ENCODE results near the gene APCDD1L.

The APCDD1L gene

DNA sequence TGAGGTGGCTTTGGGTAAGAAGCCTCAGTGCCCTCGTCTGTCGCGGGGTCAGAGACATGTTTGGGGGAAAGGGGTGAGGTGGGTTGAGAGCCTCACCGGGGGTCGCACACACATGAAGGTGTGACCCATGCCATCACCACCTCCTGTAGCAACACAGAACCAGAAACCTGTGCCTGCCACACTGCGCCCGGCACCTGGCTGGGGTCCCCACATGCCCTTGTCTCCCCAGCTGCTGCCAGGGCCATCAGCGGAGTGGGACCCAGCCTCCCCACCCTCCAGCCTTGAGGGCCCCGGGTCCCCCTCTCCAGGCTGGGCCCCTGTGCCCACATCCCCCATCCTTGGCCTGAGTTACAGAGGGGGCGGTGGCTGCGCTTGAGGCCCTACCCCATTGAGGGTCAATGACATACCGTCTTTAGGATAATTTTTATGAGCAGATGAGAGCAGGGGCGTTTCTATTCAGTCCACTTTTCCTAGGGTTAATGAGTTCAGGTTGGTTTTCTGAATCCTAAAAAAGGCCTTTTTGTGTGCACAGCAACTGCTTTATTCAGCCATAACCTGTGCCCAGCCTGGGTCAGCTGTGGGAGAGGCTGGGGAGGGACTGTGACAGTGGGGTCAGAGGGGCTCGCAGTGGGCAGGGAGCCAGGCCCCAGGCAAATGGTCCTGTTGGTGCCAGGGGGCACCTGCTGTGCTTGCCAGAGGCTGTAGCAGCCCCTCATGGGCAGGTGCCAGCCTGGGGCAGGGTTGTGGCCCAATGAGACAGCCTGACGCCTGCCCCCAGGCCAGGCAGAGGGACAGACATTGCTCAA, 19.4 kb downstream of the APCDD1L start:
- H3K4me3 ChIP-seq (ENCODE audit: low read length): no peak overlapping the region
- no peak for TF ChIP-seq ZNF274 (IDR thresholded peaks at IDR 0.05; ENCODE audit: low read depth, low read length)

DNA sequence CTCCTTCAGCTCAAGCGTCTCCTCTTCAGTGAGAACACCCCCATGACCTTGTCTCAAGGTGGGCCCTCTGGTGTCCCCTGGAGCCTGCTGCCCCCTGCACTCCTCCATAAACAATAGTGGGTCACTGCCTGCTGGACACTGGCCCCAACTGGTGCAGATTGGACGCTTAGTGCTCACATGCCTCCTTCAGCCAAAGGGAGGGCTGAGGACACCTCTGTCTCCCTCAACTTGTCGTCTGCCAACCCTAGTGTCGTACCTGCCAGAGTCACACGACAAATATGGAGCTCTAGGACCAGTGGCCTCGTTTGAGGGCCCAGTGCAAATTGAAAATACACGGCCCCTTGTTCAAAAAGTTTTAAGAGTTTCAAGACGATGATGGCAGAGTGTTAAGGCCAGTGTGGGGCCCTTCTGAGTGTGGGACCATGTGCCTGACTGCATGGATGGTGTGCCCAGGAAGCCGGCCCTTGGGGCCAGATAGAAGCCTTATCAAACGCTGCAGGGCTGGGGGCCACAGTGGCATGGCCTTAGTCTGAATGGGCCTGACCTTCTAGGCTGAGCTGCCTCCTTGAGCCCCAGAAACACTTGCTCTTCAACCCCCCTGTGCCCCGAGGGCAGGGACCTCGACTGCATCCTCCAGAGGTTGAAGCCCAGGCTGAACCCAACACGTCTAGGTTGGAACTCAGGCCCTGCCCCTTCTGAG, 20.1 kb downstream of the APCDD1L start:
- TF ChIP-seq ZNF274 (IDR thresholded peaks at IDR 0.05; ENCODE audit: low read depth, low read length): no peak

DNA sequence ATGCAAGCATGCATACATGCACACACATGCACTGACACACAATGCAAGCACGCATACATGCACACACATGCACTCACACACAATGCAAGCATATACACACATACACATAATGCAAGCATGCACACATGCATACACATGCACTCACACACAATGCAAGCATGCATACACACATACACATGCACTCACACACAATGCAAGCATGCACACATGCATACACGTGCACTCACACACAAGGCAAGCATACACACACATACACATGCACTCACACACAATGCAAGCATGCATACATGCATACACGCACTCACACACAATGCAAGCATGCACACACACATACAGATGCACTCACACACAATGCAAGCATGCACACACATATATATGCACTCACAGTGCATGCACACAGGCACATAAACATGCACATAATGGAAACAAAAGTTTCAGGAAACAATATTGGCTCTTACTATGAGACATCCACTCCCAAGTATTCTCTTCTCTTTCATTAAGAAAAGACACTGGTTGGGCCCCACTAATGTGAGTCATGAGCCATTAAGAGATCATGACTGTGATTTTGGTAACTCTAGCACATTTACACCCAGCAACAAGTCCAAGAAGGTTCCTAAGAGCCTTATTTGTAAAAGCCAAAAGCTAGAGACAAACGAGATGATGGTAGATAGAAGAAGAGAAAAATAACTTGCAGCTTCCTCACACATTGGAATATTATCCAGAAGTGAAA, 22.2 kb downstream of the APCDD1L start:
- no peak for TF ChIP-seq ZNF274 (IDR thresholded peaks at IDR 0.05; ENCODE audit: low read depth, low read length)
- H3K4me3 ChIP-seq (ENCODE audit: low read length): no peak overlapping the region

More for the DNA sequence above, 20.1 kb downstream of the APCDD1L start:
- no peak overlapping the region for H3K4me3 ChIP-seq (ENCODE audit: low read length)

DNA sequence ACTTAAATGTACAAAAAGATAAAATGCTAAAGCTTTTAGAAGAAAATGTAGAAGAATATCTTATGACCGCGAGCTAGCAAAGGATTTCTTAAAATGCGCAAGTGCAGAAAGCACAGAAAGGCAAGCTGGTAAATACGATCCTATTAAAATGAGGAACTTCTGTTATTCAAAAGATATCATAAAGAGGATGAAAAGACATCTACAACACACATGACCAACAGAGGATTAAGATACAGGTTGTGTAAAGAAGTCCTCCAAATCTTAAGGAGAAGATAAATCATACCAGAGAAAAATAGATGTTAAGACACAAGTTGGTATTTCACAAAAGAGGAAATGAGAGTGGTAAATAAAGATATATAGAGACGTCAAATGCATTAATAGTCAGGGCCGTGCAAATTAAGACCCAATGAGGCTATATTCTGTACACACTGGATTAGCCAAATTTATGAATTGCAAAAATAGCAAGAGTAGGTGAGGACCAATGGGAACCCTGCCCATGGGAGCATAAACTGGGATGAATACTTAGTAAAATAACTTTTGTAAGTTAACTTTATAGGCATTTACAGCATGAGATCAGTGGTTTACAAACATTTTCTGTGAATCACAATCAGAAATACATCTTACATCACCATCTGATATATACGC, 23.0 kb downstream of the APCDD1L start:
- no peak for TF ChIP-seq ZNF274 (IDR thresholded peaks at IDR 0.05; ENCODE audit: low read depth, low read length)
- no peak overlapping the region for H3K4me3 ChIP-seq (ENCODE audit: low read length)

DNA sequence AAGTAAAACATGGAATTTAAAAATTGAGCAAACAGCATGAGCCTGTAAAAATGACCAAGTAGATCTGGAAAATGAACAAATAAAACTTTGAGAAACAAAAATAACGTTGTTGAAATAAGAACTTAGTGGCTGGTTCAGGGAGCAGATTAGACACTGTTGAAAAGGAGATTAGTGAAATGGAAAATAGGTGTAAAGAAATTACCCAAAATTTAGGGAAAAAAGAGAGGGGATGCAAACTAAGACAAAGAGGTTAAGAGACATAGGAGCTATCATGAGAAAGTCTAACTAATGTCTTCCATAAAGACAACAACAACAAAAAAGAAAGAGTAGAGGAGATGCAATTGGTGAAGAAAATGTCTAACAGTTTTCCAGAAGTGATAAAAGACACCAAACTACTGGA, 29.0 kb downstream of the APCDD1L start:
- no peak overlapping the region for H3K4me3 ChIP-seq (ENCODE audit: low read length)

DNA sequence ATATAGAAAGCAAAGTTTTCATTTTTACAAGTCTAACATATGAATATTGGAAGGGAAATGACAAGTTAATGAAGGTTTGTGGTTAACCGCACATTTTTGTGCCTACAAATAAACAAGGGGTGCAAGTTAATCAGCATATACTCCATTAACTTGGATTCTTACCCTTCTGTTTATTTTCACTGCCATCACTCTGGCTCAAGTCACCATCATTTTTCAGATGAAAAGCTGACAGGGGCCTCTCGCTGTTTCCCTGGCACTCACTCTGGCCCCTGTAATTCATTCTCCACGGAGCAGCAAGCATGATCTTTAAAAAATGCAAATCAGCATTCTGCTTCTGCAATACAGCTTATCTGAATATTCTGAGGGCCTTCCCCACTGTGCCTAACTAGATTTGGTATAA, 29.8 kb downstream of the APCDD1L start:
- TF ChIP-seq ZNF274 (IDR thresholded peaks at IDR 0.05; ENCODE audit: low read depth, low read length): no peak
- H3K4me3 ChIP-seq (ENCODE audit: low read length): no peak overlapping the region

More for the DNA sequence above, 29.0 kb downstream of the APCDD1L start:
- no peak for TF ChIP-seq ZNF274 (IDR thresholded peaks at IDR 0.05; ENCODE audit: low read depth, low read length)

DNA sequence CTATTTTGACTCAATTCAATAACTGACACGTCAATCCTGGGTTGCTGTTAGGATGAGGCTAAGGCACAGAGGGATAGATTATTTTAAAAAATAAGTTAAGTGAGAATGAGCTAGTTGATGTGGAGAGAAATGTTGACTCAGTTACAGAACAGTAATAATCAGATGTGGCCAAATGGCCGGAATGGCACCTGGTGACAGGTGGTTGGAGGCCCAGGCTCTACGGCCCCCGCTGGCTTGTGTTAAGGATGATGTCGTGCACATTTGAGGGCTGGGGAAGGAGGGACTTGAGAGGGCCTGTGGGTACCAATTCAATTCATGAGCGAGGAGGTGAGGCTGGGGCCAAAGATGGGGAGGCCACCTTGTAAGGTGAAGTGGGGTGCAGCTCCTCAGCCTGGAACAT, 31.7 kb downstream of the APCDD1L start:
- TF ChIP-seq ZNF274 (IDR thresholded peaks at IDR 0.05; ENCODE audit: low read depth, low read length): no peak
- no peak overlapping the region for H3K4me3 ChIP-seq (ENCODE audit: low read length)

DNA sequence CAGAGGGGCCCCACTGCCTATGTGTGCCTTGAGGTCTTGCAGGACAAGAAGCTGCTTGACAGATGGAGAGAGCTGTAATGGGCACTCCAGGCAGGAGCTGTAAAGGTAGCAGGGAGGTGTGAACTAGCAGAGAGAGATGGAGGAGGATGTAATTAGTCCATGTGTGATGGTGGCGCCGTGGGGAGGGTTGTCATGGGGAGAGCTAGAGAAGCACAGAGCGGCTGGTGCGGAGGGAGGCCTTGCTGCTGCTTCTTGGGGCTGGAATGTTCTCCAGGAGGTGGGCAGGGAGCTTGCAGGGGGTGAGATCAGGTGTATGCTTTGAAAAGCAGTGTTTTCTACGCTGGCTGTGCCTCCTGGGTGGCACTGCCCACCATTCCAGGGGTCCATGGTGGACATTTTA, 32.1 kb downstream of the APCDD1L start:
- no peak overlapping the region for H3K4me3 ChIP-seq (ENCODE audit: low read length)

DNA sequence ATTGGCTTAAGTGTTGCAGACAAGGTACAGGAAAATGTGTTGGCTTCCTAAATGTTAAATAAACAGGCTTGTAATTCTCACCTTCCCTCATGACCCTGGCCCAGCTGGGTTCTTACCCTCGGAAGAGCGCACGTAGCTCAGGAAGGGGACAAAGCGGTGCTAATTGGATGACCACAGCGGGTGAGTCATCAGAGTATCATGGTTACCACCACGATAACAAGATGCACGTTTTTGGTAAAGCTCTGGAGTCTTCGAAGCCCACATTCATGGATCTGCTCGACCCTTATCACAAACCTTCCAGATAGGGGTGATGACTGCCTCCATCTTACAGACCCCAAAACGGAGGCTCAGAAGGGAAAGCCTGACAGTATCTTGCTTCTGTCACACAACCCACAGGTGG, 32.8 kb downstream of the APCDD1L start:
- H3K4me3 ChIP-seq (ENCODE audit: low read length): no peak overlapping the region
- no peak for TF ChIP-seq ZNF274 (IDR thresholded peaks at IDR 0.05; ENCODE audit: low read depth, low read length)

More for the DNA sequence above, 32.1 kb downstream of the APCDD1L start:
- TF ChIP-seq ZNF274 (IDR thresholded peaks at IDR 0.05; ENCODE audit: low read depth, low read length): no peak

DNA sequence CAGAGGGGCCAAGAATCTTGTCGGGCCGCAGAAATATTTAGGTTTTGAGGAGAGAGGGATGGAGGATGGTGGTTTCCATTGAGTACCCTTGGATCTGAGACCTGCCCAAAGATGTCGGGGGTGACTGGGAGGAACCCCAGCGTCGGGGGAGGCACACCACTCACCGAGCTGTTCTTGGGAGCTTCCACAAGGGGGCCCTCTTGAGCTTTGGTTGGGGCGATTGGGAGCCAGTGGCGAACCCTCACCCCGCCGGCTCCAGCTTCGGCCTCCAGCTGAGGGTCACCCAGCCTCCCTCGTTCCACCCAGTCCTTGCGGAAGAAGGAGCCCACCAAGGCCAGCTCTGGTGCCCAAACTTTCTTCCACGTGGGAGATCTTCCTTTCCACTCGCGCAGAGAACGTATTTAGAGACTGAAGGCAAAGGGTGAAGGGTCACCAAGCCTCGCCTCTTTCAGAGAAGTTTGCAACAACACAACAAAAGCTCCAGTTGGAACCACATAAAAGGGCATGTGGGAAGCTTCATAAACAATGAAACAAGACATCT, 33.6 kb downstream of the APCDD1L start:
- TF ChIP-seq ZNF274 (IDR thresholded peaks at IDR 0.05; ENCODE audit: low read depth, low read length): no peak
- H3K4me3 ChIP-seq (ENCODE audit: low read length): no peak overlapping the region

DNA sequence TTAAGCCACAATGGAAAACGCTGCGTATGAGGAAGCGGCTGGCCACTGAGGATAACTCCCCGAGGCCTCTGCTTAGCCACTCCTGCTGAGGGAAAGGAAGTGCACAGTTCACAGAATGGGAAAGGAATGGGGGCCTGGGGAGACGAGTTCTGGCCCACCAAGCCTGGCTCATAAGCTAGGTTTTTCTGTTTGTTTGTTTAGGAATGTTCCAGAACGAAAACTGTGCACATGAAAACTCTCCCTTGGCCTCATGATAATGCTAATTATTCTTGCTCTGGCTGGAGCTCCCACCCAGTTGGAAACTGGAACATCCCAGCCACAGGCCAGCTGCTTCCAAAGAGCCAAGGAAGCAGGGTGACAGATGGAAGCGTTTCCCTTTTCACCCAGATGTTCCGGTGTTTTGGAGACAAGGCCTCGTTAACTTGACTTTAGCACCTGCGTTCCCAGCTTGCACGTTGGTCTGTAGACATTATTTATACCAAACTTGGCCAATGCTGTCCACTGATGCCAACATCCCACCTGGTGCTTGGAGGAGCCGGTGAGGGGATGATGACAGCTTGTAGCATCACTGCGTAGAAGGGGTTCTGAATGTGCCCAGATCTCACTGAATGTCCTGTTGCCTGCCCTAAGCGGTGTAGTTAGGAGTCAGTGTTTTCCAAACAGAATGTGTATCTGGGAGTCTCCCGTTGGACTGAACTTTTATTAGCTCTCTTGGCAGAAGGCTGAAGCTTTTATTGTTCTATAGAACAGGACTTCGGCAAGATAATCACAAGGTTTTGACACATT, 34.5 kb downstream of the APCDD1L start:
- no peak for TF ChIP-seq ZNF274 (IDR thresholded peaks at IDR 0.05; ENCODE audit: low read depth, low read length)
- H3K4me3 ChIP-seq (ENCODE audit: low read length): no peak overlapping the region

DNA sequence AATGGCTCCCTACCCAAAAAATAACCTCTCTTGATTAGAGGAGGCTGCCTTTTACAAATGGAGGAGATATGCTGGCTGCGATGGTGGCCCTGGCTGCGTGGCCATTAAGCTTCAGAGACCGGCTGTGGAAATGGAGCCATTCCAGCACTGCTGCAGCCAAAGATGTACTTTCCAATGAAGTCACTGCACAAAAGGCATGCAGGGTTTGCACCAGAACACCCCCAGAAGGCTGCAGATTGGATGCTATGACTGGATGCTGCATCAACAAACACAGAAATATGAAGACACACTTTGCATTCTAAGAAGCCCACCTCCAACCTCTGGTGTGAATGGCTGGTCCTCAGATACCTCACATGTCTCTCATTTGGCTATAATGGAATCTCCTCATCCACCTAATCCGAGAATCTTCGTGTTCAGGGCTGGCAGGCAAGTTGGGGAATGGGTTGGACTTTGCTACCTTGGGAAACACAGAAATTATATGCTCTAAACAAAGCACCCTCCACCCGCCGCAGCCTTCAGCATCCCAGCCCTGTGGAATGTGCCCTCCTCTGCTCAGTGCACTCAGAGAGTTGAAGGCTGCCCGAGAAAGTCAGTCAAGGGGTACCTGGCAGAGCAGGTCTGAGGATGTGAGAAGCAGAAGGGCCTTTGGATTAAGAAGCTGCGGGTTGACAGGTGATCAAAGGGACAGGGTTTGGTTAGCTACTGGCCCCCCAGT, 35.3 kb downstream of the APCDD1L start:
- no peak for TF ChIP-seq ZNF274 (IDR thresholded peaks at IDR 0.05; ENCODE audit: low read depth, low read length)
- no peak overlapping the region for H3K4me3 ChIP-seq (ENCODE audit: low read length)
